GM18517 (cell line): ENCODE results near the gene PLIN4.
"Not testable (repeated sequence)": the region's sequence is repeated elsewhere in the genome, so short reads cannot be mapped to it uniquely, and the experiment has no call there.

Experiments
- ATAC-seq: cut with Tn5 transposase; IDR thresholded peaks from one replicate; pipeline ENCODE4 v1.9.1; 2021; ENCODE audit warnings: mild to moderate bottlenecking, moderate library complexity; ENCODE audit not compliant: unreplicated experiment

Gene PLIN4

GRCh38 chr19:4518345-4519171 is at the start of gene PLIN4:
PLIN4 (minus strand) TSS chr19:4518486; CDS start chr19:4518272, 214 bp downstream.
- ATAC-seq = no peak

DNA sequence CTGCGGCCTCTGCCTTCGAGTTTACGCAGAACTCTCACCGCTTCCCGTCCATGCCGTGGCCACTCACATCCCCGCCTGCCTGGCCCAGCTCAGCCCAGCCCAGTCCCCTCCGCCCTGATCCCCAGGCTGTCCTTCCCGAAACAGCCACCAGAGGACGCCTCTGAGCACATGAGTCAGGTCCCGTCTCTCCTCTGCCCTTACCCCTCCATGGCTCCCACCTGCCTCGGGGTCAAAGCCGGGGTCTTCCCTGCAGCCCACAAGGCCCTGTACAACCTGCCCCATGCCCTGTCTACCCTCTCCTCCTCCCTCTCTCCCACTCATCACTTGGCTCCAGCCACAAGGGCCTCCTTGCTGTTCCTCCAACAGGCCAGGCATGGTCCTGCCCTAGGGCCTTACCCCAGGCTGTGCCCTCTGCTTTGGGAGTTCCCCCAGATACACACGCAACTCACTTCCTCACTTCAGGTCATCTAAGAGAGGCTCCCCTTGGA is 49.3 kb upstream of the PLIN4 start:
- no peak for ATAC-seq

- ATAC-seq = no peak
Measured at GRCh38 chr19:4566402-4567051, 48.2 kb upstream of the PLIN4 start.

GRCh38 chr19:4563562-4563961 is 45.3 kb upstream of the PLIN4 start:
- not testable (repeated sequence) for ATAC-seq

- ATAC-seq = not testable (repeated sequence)
Measured at GRCh38 chr19:4562085-4562484, 43.8 kb upstream of the PLIN4 start.

DNA sequence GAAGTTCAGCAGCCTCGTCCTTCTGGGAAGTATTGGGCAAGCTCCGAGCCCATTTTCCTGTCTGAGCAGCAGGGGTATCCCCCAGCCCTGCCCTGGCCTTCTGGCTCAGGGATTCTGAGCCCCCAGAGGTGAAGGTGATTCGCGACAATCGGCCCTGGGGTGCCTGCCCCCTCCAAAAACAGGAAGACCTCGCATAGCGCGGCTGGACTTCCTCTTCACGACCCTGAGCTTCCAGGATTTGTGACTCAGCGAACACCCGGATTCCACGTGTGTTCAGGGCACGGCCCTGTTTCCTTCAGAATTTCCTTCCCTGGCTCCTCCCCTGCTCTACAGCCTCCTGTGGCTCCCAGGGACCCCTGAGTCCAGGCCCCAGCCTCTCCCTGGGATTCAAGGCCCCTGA is 41.3 kb upstream of the PLIN4 start, which contains the start of gene SEMA6B:
Gene SEMA6B (minus strand): TSS at position 116 of the 400 bp plus-strand sequence. CDS start 1,227 bp downstream, outside the sequence.
- ATAC-seq = no peak

GRCh38 chr19:4557971-4558941 is 40.0 kb upstream of the PLIN4 start:
- no peak for ATAC-seq

DNA sequence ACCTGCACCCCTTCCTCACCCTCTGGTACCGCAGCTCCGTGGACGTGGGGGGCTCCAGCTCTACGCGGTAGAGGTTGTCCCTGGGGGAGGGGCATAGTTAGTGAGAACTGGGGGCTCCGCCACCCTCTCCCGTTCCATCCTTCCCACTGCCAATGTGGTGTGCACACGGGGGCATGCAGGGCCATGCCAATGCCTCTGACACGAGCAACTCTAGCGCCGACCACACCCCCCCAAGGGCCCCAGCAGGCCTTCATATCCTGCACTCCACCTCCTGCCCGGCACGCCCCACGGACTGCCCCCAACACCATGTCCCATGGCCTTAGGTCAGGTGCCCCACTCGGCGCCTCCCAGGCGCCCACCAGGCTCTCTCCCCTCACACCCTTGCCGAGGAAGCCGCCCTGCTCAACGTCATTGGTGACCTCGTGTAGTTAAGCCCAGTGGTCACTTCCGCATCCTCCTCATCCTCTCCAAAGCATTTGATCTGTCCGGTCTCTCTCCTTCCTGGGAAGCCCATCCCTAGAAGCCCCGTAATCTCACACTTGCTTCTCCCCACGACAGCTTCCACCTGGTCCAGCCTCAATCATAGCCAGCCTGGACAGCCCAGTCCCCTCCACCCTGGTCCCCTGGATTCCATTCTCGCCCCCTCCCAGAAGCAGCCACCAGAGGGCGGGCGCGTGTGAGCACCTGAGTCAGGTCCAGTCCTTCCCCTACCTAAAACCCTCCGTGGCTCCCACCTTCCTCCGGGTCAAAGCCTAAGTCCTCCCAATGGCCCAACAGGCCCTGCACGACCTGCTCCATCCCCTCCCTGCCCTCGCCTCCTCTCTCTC is 39.1 kb upstream of the PLIN4 start:
- ATAC-seq = no peak

DNA sequence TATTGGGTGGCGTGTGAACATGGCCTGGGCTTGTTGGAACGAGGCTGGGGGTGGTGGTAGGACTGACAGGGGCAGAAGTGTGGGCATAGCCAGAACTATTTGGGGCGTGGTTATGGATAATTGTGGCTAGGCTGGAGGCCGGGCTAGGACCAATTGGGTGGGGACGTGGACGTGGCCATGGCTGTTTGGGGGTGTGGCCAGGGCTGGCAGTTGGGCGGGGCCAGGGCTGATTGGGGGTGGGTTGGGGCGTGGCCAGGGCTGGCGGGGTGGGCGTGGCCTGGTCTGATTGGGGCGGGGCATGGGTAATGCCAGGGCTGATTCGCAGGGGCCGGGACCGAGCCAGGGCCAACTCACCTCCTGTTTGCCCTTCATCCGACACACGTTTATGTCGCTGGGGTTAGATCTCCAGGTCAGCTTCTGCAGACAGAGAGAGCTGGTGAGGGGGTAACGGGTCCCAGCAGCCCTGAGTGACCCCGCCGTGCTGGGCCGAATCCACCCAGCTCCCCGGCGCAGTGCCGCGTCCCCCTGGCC is 38.4 kb upstream of the PLIN4 start:
- ATAC-seq = no peak

- ATAC-seq = no peak
Measured at GRCh38 chr19:4555657-4556561, 37.6 kb upstream of the PLIN4 start.

GRCh38 chr19:4554717-4555116 is 36.4 kb upstream of the PLIN4 start:
- ATAC-seq = no peak

- no peak for ATAC-seq
Measured at GRCh38 chr19:4553775-4554174, 35.5 kb upstream of the PLIN4 start.

GRCh38 chr19:4553092-4553695 is 34.9 kb upstream of the PLIN4 start:
- no peak for ATAC-seq

DNA sequence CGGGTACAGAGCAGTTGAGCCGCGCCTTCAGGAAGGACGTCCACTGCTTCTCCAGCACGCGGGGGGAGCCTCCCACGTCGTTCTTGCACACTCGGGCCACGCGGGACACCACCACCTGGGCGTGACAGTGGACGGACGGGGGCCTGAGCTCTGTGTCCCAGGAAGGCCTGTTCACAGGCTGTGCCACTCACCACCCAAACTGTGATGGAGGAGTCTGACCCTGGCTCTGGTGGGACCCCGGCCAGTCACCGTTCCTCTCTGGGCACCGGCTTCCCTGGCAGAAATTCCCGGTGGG is 34.2 kb upstream of the PLIN4 start:
- ATAC-seq = no peak

- ATAC-seq = no peak
Measured at GRCh38 chr19:4550479-4551050, 32.3 kb upstream of the PLIN4 start.

GRCh38 chr19:4550018-4550417 is 31.7 kb upstream of the PLIN4 start:
- no peak for ATAC-seq

- no peak for ATAC-seq
Measured at GRCh38 chr19:4548238-4548584, 29.9 kb upstream of the PLIN4 start.
